ENCODE results near the gene CHST13. TPM values are rescaled to one million over a fixed set of nuclear protein-coding genes. Genes with fewer than 3 reads are reported as not detected.

CHST13 gene
- total RNA-seq, 1 experiment from 2014 or later, result 0.52 TPM

GRCh38 chr3:126514161-126514560 lies 9.8 kb upstream of the CHST13 start:
- H3K27me3 ChIP-seq (ENCODE audit: insufficient read depth, low read depth), result no peaks in the 10 kb centered on the region
- no peak for TF ChIP-seq EZH2 (IDR thresholded peaks at IDR 0.05; ENCODE audit: low read depth)
- TF ChIP-seq, protein P1, sequence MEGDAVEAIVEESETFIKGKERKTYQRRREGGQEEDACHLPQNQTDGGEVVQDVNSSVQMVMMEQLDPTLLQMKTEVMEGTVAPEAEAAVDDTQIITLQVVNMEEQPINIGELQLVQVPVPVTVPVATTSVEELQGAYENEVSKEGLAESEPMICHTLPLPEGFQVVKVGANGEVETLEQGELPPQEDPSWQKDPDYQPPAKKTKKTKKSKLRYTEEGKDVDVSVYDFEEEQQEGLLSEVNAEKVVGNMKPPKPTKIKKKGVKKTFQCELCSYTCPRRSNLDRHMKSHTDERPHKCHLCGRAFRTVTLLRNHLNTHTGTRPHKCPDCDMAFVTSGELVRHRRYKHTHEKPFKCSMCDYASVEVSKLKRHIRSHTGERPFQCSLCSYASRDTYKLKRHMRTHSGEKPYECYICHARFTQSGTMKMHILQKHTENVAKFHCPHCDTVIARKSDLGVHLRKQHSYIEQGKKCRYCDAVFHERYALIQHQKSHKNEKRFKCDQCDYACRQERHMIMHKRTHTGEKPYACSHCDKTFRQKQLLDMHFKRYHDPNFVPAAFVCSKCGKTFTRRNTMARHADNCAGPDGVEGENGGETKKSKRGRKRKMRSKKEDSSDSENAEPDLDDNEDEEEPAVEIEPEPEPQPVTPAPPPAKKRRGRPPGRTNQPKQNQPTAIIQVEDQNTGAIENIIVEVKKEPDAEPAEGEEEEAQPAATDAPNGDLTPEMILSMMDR (conservative IDR thresholded peaks at IDR 0.05), result no peak
- H2AFZ ChIP-seq, result no peak overlapping the region
- no peaks in the 10 kb centered on the region for H3K4me1 ChIP-seq (replicated peaks; ENCODE audit: insufficient read depth)
- POLR2A ChIA-PET (ENCODE audit: unreplicated experiment), result no interaction called here
- intact Hi-C loops (cut with micrococcal nuclease; ENCODE audit: unreplicated experiment), result no loop called here
- H3K79me2 ChIP-seq (ENCODE audit: low read depth), result no peaks in the 10 kb centered on the region
- H3K27ac ChIP-seq, result no peak overlapping the region
- no TSS peak for BruUV-seq (replicated peaks)
- no peaks in the 10 kb centered on the region for H3K9me3 ChIP-seq (ENCODE audit: insufficient read depth, low read depth)
- DNase-seq, result no peak
- H3K9me2 ChIP-seq (ENCODE audit: insufficient read depth), result no peaks in the 10 kb centered on the region
- H3K36me3 ChIP-seq (ENCODE audit: low read depth), result no peaks in the 10 kb centered on the region
- H3K4me3 ChIP-seq, result no peak overlapping the region
- H4K20me1 ChIP-seq (ENCODE audit: insufficient read depth), result no peaks in the 10 kb centered on the region
- CTCF ChIA-PET, result no interaction called here
- no peak overlapping the region for H3K4me2 ChIP-seq
- no peaks in the 10 kb centered on the region for H3F3A ChIP-seq (ENCODE audit: insufficient read depth, low read depth)

DNA sequence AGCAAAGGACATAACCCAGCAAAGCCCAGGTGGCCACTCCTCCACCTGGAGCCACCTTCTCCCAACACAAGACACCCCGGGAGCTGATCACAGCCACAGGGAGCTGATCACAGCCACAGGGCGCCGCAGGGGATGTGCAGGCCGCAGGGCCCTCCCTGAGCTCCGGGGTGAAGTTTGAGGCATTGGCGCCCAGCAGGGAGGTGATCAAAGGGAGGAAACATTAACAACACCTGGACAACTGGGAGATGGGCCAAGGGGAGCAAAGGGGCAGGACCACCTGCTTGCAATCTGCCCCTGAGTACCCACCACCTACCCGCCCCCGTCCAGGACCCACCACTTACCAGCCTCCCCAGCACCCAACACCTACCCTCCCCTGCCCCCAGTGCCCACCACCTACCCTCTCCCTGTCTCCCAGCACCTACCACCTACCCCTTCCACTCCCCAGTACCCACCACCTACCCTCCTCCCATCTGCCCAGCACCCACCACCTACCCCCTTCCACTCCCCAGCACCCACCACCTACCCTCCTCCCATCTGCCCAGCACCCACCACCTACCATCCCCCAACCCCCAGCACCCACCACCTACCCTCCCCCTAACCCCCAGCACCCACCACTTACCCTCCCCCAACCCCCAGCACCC lies 8.8 kb upstream of the CHST13 start:
- Histone ChIP-seq H4K20me1 (ENCODE audit: insufficient read depth) (no peaks in the 10 kb centered on the region; the same call in 1 of the 2 replicates), H3K79me2 (ENCODE audit: low read depth) (no peaks in the 10 kb centered on the region), H2AFZ (no peak overlapping the region), H3K36me3 (ENCODE audit: low read depth) (no peaks in the 10 kb centered on the region), H3K9me3 (ENCODE audit: insufficient read depth, low read depth) (no peaks in the 10 kb centered on the region), H3K4me3 (no peak overlapping the region), H3K9me2 (ENCODE audit: insufficient read depth) (no peaks in the 10 kb centered on the region), H3K27ac (no peak overlapping the region), H3F3A (ENCODE audit: insufficient read depth, low read depth) (no peaks in the 10 kb centered on the region), H3K27me3 (ENCODE audit: insufficient read depth, low read depth) (peaks cover 4% of the 10 kb centered on the region; the same call in 1 of the 2 replicates), H3K4me1 (replicated peaks; ENCODE audit: insufficient read depth) (no peaks in the 10 kb centered on the region), H3K4me2 (no peak overlapping the region)
- no TSS peak for BruUV-seq (replicated peaks)
- ChIA-PET POLR2A (ENCODE audit: unreplicated experiment) (no interaction called here), CTCF (no interaction called here)
- DNase-seq, result no peak
- intact Hi-C loops (cut with micrococcal nuclease; ENCODE audit: unreplicated experiment), result no loop called here
- TF ChIP-seq, protein P1 (conservative IDR thresholded peaks at IDR 0.05), result no peak
- no peak for TF ChIP-seq EZH2 (IDR thresholded peaks at IDR 0.05; ENCODE audit: low read depth)

- DNase-seq, result no peak
- CTCF ChIA-PET, result no interaction called here
- BruUV-seq (replicated peaks), result no TSS peak
These were observed 7.6 kb upstream of the CHST13 start for GRCh38 chr3:126516152-126516935.

More at GRCh38 chr3:126516152-126516935, 7.6 kb upstream of the CHST13 start:
- no peak overlapping the region for H2AFZ ChIP-seq
- POLR2A ChIA-PET (ENCODE audit: unreplicated experiment), result no interaction called here
- H3K27ac ChIP-seq, result no peak overlapping the region
- H3K27me3 ChIP-seq (ENCODE audit: insufficient read depth, low read depth), result peaks cover 7% of the 10 kb centered on the region; the same call in 1 of the 2 replicates
- H3K9me3 ChIP-seq (ENCODE audit: insufficient read depth, low read depth), result no peaks in the 10 kb centered on the region
- no peak overlapping the region for H3K4me2 ChIP-seq
- TF ChIP-seq, protein P1 (conservative IDR thresholded peaks at IDR 0.05), result no peak
- no peak for TF ChIP-seq EZH2 (IDR thresholded peaks at IDR 0.05; ENCODE audit: low read depth)
- H3K79me2 ChIP-seq (ENCODE audit: low read depth), result no peaks in the 10 kb centered on the region
- no peak overlapping the region for H3K4me3 ChIP-seq
- H3K4me1 ChIP-seq (replicated peaks; ENCODE audit: insufficient read depth), result no peaks in the 10 kb centered on the region
- intact Hi-C loops (cut with micrococcal nuclease; ENCODE audit: unreplicated experiment), result no loop called here
- no peaks in the 10 kb centered on the region for H3F3A ChIP-seq (ENCODE audit: insufficient read depth, low read depth)
- no peaks in the 10 kb centered on the region for H3K9me2 ChIP-seq (ENCODE audit: insufficient read depth)
- H3K36me3 ChIP-seq (ENCODE audit: low read depth), result no peaks in the 10 kb centered on the region
- H4K20me1 ChIP-seq (ENCODE audit: insufficient read depth), result no peaks in the 10 kb centered on the region; the same call in 1 of the 2 replicates

Data from PC-9 (cell line).